MM.1S (cell line): ENCODE data around the gene CCDC138.

Source experiments
- DNase-seq: peaks from one replicate; pipeline ENCODE4 v3.0.0-alpha.2; 2015
- H2AFZ ChIP-seq: fragments of 300-600 bp; sonication (generic); 2 replicates; pipeline ENCODE4 v1.6.0; 2016; ENCODE audit warnings: antibody characterized with exemption, low read length
- H3F3A ChIP-seq: fragments of 300-600 bp; sonication (generic); 2 replicates; pipeline ENCODE4 v1.6.1; 2016; ENCODE audit warnings: mild to moderate bottlenecking, antibody characterized with exemption, low read length, moderate library complexity, mixed read lengths; ENCODE audit not compliant: insufficient read depth
- H3K27ac ChIP-seq: fragments of 300-600 bp; sonication (generic); 2 replicates; pipeline ENCODE4 v1.5.1; 2016; ENCODE audit warnings: mild to moderate bottlenecking, low read length
- H3K27me3 ChIP-seq: fragments of 300-600 bp; sonication (generic); replicated peaks from 2 replicates; pipeline ENCODE4 v1.6.0; 2016; ENCODE audit warnings: low read length; ENCODE audit not compliant: insufficient read depth
- H3K36me3 ChIP-seq: fragments of 300-600 bp; sonication (generic); replicated peaks from 2 replicates; pipeline ENCODE4 v1.6.1; 2016; ENCODE audit warnings: mild to moderate bottlenecking, low read length, mixed read lengths; ENCODE audit not compliant: insufficient read depth
- H3K4me1 ChIP-seq: fragments of 300-600 bp; sonication (generic); 2 replicates; pipeline ENCODE4 v1.6.1; 2016; ENCODE audit warnings: low read length, mixed read lengths
- H3K4me2 ChIP-seq: fragments of 300-600 bp; sonication (generic); 2 replicates; pipeline ENCODE4 v1.6.0; 2016; ENCODE audit warnings: low read depth, low read length
- H3K4me3 ChIP-seq: fragments of 300-600 bp; sonication (generic); 2 replicates; pipeline ENCODE4 v1.5.1; 2016; ENCODE audit warnings: low read length, mixed read lengths
- H3K79me2 ChIP-seq: fragments of 300-600 bp; sonication (generic); 2 replicates; pipeline ENCODE4 v1.6.1; 2016; ENCODE audit warnings: mixed run types, low read length, mixed read lengths
- H3K9ac ChIP-seq: fragments of 300-600 bp; sonication (generic); 2 replicates; pipeline ENCODE4 v1.6.1; 2016; ENCODE audit warnings: low read length, mixed read lengths
- H3K9me2 ChIP-seq: fragments of 300-600 bp; sonication (generic); replicated peaks from 2 replicates; pipeline ENCODE4 v1.6.1; 2016; ENCODE audit warnings: mild to moderate bottlenecking, low read length, mixed read lengths; ENCODE audit not compliant: insufficient read depth
- H3K9me3 ChIP-seq: fragments of 300-600 bp; sonication (generic); replicated peaks from 2 replicates; pipeline ENCODE4 v1.6.1; 2016; ENCODE audit warnings: mild to moderate bottlenecking, low read length, mixed read lengths; ENCODE audit not compliant: insufficient read depth
- H4K20me1 ChIP-seq: fragments of 300-600 bp; sonication (generic); 2 replicates; pipeline ENCODE4 v1.6.1; 2016; ENCODE audit warnings: mild to moderate bottlenecking, low read length, moderate library complexity, mixed read lengths; ENCODE audit not compliant: insufficient read depth
- CTCF ChIP-seq: fragments of 300-600 bp; sonication (generic); IDR thresholded peaks from 2 replicates; pipeline ENCODE4 v1.5.1; 2016; ENCODE audit warnings: antibody characterized with exemption, low read length, mixed read lengths
- EZH2 ChIP-seq: fragments of 300-600 bp; sonication (generic); optimal IDR thresholded peaks from 2 replicates; pipeline ENCODE3; 2017; ENCODE audit warnings: low read depth, mild to moderate bottlenecking, antibody characterized with exemption, low read length, mixed read lengths
- EZH2phosphoT487 ChIP-seq: fragments of 300-600 bp; sonication (generic); IDR thresholded peaks from 2 replicates; pipeline ENCODE4 v1.6.1; 2018; ENCODE audit warnings: antibody characterized with exemption, low read length

The CCDC138 gene

GRCh38 chr2:108923019-108923700 is 136.6 kb downstream of the CCDC138 start:
- Histone ChIP-seq H3F3A (no peaks in the 10 kb centered on the region), H3K4me1 (no peaks in the 10 kb centered on the region), H3K36me3 (no peaks in the 10 kb centered on the region), H3K9ac (no peak overlapping the region), H3K9me2 (no peaks in the 10 kb centered on the region), H3K9me3 (no peaks in the 10 kb centered on the region), H3K27me3 (no peaks in the 10 kb centered on the region), H3K79me2 (no peaks in the 10 kb centered on the region), H3K27ac (no peak overlapping the region), H4K20me1 (no peaks in the 10 kb centered on the region), H3K4me3 (no peak overlapping the region), H3K4me2 (no peak overlapping the region), H2AFZ (no peak overlapping the region)
- no peak for DNase-seq
- TF ChIP-seq CTCF, result no peak
- no peak for TF ChIP-seq EZH2
- no peak for TF ChIP-seq EZH2phosphoT487

GRCh38 chr2:108923736-108924579 is 137.4 kb downstream of the CCDC138 start:
- Histone ChIP-seq H4K20me1 (no peaks in the 10 kb centered on the region), H3K27ac (no peak overlapping the region), H3K79me2 (no peaks in the 10 kb centered on the region), H3K9me3 (no peaks in the 10 kb centered on the region), H3K4me2 (no peak overlapping the region), H3K9me2 (no peaks in the 10 kb centered on the region), H3K4me1 (no peaks in the 10 kb centered on the region), H3K4me3 (no peak overlapping the region), H3F3A (no peaks in the 10 kb centered on the region), H3K27me3 (no peaks in the 10 kb centered on the region), H3K9ac (no peak overlapping the region), H2AFZ (no peak overlapping the region), H3K36me3 (no peaks in the 10 kb centered on the region)
- no peak for DNase-seq
- no peak for TF ChIP-seq CTCF
- TF ChIP-seq EZH2, result no peak
- no peak for TF ChIP-seq EZH2phosphoT487

GRCh38 chr2:108924580-108925251 is 138.1 kb downstream of the CCDC138 start:
- Histone ChIP-seq H3K36me3 (no peaks in the 10 kb centered on the region), H3K79me2 (no peaks in the 10 kb centered on the region), H3K4me1 (no peaks in the 10 kb centered on the region), H4K20me1 (no peaks in the 10 kb centered on the region), H2AFZ (no peak overlapping the region), H3K27me3 (no peaks in the 10 kb centered on the region), H3K9me2 (no peaks in the 10 kb centered on the region), H3K9me3 (no peaks in the 10 kb centered on the region), H3K27ac (no peak overlapping the region), H3K4me2 (no peak overlapping the region), H3K4me3 (no peak overlapping the region), H3F3A (no peaks in the 10 kb centered on the region), H3K9ac (no peak overlapping the region)
- TF ChIP-seq EZH2phosphoT487 (no peak), CTCF (no peak)
- DNase-seq, result no peak
